ENCODE data around the gene ABHD14A.

DNA sequence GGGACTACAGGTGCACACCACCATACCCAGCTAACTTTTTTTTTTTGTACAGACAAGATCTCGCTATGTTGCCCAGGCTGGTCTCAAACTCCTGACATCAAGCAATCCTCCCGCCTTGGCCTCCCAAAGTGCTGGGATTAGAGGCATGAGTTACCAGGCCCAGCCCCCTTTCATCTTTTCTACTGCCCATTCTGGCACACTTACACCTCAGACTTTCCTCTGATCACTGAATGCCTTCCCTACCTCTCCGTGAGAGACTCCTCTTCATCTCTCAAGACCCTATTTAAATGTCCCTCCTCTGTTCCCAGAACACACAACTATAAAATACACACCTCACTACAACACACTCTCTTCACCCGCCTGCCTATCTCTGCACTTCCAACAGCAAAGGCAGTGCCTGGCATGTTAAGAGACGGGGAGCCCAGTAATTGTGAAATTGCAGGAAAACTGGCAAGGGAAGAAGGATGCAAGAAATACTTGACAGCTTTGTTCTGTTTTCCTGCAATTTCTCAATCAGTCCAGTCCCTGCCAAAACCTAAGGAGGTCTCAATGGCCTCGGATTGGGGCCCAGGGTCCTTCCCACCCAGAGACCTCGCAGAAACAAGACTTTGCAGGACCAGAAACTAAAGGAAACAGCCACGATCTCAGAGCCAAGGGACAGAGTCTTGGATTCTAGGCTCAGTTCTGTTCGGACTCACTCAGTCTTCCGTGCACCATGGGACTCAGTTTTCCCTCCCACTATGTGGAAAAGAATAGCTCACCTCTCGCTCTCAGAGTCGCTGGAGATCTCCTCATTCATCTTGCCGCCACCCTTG is 34.0 kb upstream of the ABHD14A start:
- TF ChIP-seq, protein P1, sequence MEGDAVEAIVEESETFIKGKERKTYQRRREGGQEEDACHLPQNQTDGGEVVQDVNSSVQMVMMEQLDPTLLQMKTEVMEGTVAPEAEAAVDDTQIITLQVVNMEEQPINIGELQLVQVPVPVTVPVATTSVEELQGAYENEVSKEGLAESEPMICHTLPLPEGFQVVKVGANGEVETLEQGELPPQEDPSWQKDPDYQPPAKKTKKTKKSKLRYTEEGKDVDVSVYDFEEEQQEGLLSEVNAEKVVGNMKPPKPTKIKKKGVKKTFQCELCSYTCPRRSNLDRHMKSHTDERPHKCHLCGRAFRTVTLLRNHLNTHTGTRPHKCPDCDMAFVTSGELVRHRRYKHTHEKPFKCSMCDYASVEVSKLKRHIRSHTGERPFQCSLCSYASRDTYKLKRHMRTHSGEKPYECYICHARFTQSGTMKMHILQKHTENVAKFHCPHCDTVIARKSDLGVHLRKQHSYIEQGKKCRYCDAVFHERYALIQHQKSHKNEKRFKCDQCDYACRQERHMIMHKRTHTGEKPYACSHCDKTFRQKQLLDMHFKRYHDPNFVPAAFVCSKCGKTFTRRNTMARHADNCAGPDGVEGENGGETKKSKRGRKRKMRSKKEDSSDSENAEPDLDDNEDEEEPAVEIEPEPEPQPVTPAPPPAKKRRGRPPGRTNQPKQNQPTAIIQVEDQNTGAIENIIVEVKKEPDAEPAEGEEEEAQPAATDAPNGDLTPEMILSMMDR (IDR thresholded peaks at IDR 0.05) = no peak
- no peak for TF ChIP-seq POLR2A (IDR thresholded peaks at IDR 0.05)

Measured in uterus (tissue), 2 donors.